ENCODE results near the gene THSD8.

- TF ChIP-seq, protein P1, sequence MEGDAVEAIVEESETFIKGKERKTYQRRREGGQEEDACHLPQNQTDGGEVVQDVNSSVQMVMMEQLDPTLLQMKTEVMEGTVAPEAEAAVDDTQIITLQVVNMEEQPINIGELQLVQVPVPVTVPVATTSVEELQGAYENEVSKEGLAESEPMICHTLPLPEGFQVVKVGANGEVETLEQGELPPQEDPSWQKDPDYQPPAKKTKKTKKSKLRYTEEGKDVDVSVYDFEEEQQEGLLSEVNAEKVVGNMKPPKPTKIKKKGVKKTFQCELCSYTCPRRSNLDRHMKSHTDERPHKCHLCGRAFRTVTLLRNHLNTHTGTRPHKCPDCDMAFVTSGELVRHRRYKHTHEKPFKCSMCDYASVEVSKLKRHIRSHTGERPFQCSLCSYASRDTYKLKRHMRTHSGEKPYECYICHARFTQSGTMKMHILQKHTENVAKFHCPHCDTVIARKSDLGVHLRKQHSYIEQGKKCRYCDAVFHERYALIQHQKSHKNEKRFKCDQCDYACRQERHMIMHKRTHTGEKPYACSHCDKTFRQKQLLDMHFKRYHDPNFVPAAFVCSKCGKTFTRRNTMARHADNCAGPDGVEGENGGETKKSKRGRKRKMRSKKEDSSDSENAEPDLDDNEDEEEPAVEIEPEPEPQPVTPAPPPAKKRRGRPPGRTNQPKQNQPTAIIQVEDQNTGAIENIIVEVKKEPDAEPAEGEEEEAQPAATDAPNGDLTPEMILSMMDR (conservative IDR thresholded peaks at IDR 0.05 in 1 of 2, IDR thresholded peaks at IDR 0.05 in 1 of 2; ENCODE audit: low read depth in 1 of 2, low read length in 2 of 2) = no peak
- TF ChIP-seq EZH2 (IDR thresholded peaks at IDR 0.05; ENCODE audit: low read length, missing control alignments) = peak; percentile 94
These were observed 33.3 kb downstream of the THSD8 start for GRCh38 chr19:12834976-12835757.

Data from fibroblast of lung (primary cell).